Head of caudate nucleus (tissue), 42 donors: ENCODE measurements around the gene DOCK6.

ENCODE experiments used
- DNase-seq, 42 donors: peaks; one replicate each; pipeline versions ENCODE4 v3.0.0 to v3.0.0-alpha.2; 2020 to 2021; ENCODE audit warnings: mixed read lengths in 7 of 42
- intact Hi-C: fragments of 100-400 bp; cut with DNase I; formaldehyde crosslinking; loops from one replicate; pipeline ENCODE4 v1.15.0; 2022

DOCK6 gene

DNA sequence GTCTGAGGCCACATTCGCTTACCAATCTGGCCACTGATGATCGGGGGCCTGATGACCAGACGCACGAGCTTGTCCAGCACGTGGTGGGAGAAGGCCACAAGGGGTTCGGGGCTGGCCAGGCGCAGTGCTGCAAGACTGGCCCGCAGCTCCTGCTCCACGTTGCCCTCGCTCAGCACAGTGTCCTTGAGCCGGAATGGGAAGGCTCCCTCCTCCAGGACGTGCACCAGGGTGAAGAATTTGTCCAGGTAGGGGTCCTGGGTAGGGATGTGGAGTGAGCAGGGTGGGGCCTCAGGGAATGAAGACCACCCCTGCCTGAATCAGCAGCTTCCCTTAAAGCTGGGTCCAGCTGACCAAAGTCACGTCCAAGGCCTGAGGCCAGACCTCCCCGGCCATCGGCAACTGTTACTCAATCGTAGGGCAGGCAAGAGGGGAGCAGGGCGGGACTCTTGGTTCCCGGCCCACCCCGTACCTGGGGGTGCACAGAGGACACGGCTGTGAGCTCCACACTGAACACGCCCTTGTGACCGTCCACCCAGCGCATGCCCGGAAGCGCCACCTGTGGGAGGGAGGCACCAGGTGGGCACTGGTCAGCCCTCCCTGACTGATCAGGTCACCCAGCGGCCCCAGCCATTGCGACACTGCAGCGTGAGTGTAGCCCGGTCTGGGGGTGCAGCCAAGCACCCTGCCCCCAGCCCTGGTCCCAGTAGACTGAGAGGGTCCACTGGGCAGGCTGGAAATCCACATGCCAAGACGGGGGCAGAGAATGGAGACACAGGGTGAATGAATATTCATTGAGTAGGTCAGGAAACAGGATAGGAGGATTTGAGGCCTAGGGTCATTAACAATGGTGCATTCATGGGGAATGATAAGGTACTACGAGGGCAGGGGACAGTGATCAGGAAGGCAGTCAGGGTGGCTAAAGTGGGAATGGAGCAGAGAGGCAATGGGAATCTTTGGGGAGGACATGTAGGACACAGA, 25.7 kb downstream of the DOCK6 start:
- intact Hi-C loops, result no loop called here
- DNase-seq, result no peak

GRCh38 chr19:11234486-11235075, 27.7 kb downstream of the DOCK6 start:
- intact Hi-C loops, result no loop called here
- DNase-seq, result no peak

DNA sequence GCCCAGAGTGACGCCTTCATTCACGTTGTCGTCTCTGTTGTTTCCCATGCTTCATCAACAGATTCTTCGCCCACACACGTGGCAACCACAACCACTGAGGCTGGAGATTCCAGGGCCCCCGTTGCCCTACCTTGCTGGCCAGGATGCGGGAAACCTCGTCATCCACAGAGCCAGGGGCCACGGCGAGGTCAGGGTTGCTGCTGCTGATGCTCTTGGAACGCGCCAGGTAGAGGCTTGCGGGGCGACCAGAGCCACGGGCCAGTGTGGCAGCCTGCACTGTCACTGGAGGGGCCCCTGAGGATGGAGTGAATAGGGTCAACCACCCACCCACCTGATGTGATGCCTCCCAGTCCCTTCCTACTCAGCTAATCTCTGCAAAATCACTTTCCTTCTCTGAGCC, 29.3 kb downstream of the DOCK6 start:
- intact Hi-C loops, result no loop called here
- no peak for DNase-seq

- DNase-seq, result no peak
- intact Hi-C loops, result no loop called here
These were observed 29.8 kb downstream of the DOCK6 start for GRCh38 chr19:11232555-11232954.

DNA sequence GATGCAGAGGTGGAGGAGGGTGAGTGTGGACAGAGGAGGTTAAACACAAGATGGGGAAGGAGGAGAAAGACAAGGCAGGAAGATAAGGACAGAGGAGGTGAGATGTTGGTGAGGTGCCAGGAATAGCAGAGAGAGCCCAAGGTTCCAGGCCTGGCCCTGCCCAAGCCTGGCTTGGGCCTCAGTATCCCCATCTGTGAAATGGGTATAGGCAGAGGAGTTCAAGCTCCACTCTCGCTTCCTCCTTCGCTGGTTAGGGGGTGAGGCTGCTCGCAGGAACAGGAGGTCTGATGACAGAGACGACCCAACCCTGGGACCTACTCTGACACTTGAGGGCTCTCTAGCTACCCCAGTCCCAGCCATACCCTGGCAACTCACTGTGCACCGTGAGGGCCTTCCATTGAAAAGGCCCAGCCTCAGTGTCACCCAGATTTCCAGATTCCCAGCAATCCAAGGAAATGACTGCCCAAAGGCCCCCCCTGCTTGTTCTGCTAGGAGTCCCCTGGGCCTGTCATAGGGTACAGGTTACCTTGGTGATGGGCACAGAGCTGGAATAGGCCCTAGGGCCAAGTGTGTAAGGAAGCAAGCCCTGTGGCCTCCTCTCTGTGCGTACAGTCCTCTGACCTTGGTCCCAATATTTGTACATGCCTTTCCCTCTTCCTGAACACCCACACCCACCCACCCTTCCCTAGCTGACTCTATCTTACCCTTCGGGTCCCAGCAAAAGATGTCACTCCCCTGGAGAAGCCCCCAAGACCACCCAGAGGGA, 31.5 kb downstream of the DOCK6 start:
- no peak for DNase-seq
- intact Hi-C loops, result no loop called here

GRCh38 chr19:11227195-11227886, 35.0 kb downstream of the DOCK6 start:
- no peak for DNase-seq

DNA sequence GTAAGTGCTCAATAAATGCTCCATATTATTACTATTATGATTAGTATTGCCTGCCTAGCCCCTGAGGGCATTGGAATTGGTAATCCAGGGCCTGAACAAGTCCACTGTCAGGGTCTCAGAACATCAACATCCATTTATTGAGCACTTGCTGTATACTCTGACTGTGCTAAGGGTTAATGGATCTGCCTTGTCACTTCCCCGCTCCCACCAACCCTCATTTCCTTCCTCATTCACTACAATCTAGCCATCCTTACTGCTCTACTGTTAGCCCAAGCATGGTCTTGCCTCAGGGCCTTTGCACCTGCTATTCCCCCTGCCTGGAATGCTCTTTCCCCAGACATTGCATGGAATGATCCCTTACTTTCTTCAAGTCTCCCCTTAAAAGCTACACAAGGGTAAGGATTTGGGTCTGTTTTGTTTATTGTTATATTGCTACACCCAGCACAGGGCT, 35.6 kb downstream of the DOCK6 start:
- DNase-seq, result no peak
- intact Hi-C loops, result no loop called here

More at GRCh38 chr19:11227195-11227886, 35.0 kb downstream of the DOCK6 start:
- intact Hi-C loops, result no loop called here

DNA sequence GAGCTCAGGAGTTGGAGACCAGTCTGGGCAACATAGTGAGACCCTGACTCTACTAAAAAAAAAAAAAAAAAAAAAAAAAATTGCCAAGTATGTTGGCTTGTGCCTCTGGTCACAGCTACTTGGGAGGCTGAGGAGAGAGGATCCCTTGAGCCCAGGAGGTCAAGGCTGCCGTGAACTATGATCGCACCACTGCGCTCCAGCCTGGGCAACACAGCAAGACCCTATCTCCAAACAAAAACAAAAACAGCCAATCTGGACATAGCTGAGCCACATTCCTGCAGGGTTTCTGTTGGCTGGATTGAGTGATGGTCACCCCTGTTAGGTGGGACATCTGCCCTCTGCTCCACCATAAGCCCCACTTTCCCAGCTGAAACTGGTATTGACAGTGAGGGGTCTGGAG, 36.5 kb downstream of the DOCK6 start:
- DNase-seq, result no peak
- intact Hi-C loops, result no loop called here

GRCh38 chr19:11225172-11225571, 37.2 kb downstream of the DOCK6 start:
- no peak for DNase-seq
- intact Hi-C loops, result no loop called here

DNA sequence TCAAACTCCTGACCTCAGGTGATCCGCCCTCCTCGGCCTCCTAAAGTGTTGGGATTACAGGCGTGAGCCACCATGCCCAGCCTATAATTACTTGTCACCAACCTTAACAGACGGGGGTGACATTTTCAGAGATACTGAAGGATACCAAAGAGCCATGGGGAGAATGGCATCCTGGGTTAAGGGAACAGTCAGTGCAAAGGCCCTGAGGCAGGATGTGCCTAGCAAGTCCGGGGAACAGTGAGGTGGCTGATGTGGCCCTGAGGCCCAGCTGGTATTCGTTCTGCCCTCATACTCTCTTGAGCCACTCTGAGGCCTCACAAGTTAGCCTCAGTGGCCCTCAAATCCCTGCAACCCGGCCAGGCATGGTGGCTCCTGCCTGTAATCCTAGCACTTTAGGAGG, 37.9 kb downstream of the DOCK6 start:
- no peak for DNase-seq
- intact Hi-C loops, result no loop called here

GRCh38 chr19:11223200-11223599, 39.1 kb downstream of the DOCK6 start:
- intact Hi-C loops, result no loop called here
- DNase-seq, result no peak

DNA sequence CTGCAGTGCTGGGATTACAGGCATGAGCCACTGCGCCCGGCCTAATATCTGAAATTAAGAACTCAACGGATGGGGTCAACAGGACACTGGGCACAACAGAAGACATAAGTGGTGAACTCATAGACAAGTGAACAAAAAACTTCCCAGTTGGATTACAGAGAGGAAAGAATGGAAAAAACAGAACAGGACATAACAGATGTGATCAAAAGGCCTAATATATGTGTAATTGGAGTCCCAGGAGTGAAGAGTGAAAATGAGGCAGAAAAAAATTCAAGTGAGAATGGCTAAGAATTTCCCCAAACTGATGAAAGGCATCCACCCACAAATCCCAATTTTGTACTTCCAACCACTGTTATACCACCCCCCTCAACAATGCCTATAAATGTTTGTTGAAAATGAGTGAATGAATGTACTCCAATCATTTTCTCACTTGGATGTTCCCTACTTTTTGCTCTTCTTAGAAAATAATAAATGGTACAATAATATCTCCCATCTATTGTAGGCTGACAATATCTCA, 41.2 kb downstream of the DOCK6 start:
- intact Hi-C loops, result no loop called here

DNA sequence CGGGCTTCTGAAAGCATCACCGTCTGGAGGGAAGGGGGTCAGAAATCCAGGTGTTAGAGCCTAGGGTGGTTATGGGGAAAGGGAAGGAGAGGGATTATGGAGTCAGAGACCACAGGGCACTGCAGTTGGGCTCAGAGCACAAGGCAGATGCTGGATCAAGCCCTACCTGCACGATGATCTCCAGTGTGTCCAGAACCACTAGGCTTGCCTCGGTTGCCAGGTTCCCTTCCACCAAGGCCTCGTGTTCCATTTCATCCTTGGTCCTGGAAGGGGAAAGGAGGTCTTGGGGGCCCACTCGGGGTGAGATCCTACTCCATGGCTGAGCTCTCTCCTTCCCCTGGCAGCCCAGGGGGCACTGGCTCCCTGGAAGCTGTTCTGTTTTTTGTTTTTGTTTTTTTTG, 47.9 kb downstream of the DOCK6 start:
- DNase-seq, result no peak
- intact Hi-C loops, result no loop called here

More for the DNA sequence above, 41.2 kb downstream of the DOCK6 start:
- DNase-seq, result no peak

GRCh38 chr19:11210656-11210928, 51.7 kb downstream of the DOCK6 start:
- DNase-seq, result no peak
- intact Hi-C loops, result no loop called here

GRCh38 chr19:11209839-11210655, 52.3 kb downstream of the DOCK6 start:
- intact Hi-C loops, result no loop called here
- DNase-seq, result no peak

- intact Hi-C loops, result no loop called here
- no peak for DNase-seq
These were observed 53.5 kb downstream of the DOCK6 start for GRCh38 chr19:11208561-11209471.

DNA sequence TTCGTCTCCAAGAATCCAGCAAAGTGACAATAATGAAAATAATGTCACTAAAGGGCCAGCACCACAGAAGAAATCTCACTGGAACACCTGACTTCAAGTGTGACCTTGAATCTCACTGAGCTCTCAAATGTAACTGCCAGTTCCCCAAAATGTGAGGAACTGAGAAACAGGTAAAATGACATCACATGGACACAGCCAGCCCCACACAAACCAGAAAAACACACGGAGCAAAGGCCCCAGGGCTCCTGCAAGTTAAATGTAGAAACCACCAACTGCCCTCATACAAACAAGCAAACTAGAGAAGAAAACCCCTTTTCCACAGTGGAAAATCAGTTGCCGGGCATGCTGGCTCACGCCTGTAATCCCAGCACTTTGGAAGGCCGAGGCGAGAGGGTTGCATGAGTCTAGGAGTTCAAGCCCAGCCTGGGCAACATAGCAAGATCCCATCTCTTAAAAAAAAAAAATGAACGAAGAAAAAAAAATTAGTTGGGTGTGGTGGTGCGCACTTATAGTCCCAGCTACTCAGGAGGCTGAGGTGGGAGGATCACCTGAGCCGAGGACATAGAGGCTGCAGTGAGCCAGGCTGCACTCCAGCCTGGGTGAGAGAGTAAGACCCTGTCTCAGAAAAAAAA, 56.3 kb downstream of the DOCK6 start:
- intact Hi-C loops, result no loop called here
- DNase-seq, result no peak
